22Rv1 (cell line): ENCODE data around the gene GLCE.

ENCODE experiments used
- ZFX ChIP-seq: fragments of 450-650 bp; IDR thresholded peaks from 2 replicates; pipeline ENCODE4 v1.6.1; 2017; ENCODE audit warnings: antibody characterized with exemption, borderline replicate concordance
- TF ChIP-seq, protein P1 (sequence below): fragments of 450-650 bp; IDR thresholded peaks from 2 replicates; pipeline ENCODE4 v1.5.1; 2017; ENCODE audit warnings: mild to moderate bottlenecking

- TF ChIP-seq, protein P1, sequence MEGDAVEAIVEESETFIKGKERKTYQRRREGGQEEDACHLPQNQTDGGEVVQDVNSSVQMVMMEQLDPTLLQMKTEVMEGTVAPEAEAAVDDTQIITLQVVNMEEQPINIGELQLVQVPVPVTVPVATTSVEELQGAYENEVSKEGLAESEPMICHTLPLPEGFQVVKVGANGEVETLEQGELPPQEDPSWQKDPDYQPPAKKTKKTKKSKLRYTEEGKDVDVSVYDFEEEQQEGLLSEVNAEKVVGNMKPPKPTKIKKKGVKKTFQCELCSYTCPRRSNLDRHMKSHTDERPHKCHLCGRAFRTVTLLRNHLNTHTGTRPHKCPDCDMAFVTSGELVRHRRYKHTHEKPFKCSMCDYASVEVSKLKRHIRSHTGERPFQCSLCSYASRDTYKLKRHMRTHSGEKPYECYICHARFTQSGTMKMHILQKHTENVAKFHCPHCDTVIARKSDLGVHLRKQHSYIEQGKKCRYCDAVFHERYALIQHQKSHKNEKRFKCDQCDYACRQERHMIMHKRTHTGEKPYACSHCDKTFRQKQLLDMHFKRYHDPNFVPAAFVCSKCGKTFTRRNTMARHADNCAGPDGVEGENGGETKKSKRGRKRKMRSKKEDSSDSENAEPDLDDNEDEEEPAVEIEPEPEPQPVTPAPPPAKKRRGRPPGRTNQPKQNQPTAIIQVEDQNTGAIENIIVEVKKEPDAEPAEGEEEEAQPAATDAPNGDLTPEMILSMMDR: no peak
- TF ChIP-seq ZFX: no peak
Observed at GRCh38 chr15:69172847-69173246, 12.4 kb downstream of the GLCE start.
